Measurements from ENCODE around the gene OPN1MW. TPM values are rescaled to one million over a fixed set of nuclear protein-coding genes. Genes with fewer than 3 reads are reported as not detected.

Gene OPN1MW
- polyA plus RNA-seq, 1 donor: not detected

Other genes with a start within 250 kb of the OPN1MW start
- gene NAA10, start 247.6 kb upstream of the OPN1MW start, polyA plus RNA-seq: 73.6 TPM
- gene RENBP, start 238.0 kb upstream of the OPN1MW start, polyA plus RNA-seq: 85.8 TPM
- gene HCFC1, start 210.8 kb upstream of the OPN1MW start, polyA plus RNA-seq: 33.3 TPM
- 4.9 TPM for gene TMEM187, start 209.8 kb upstream of the OPN1MW start, polyA plus RNA-seq
- gene IRAK1, start 162.7 kb upstream of the OPN1MW start, polyA plus RNA-seq: 53.8 TPM
- gene MECP2, start 84.9 kb upstream of the OPN1MW start, polyA plus RNA-seq: 19.4 TPM
- gene OPN1LW, start 38.4 kb upstream of the OPN1MW start, polyA plus RNA-seq: not detected
- not detected for gene OPN1MW2, start 37.2 kb downstream of the OPN1MW start, polyA plus RNA-seq
- not detected for gene OPN1MW3, start 75.0 kb downstream of the OPN1MW start, polyA plus RNA-seq
- not detected for gene TEX28, start 112.5 kb downstream of the OPN1MW start, polyA plus RNA-seq
- gene TKTL1, start 113.2 kb downstream of the OPN1MW start, polyA plus RNA-seq: 0.19 TPM
- gene FLNA, start 192.0 kb downstream of the OPN1MW start, polyA plus RNA-seq: 468 TPM
- 50.1 TPM for gene EMD, start 196.7 kb downstream of the OPN1MW start, polyA plus RNA-seq
- gene RPL10, start 215.8 kb downstream of the OPN1MW start, polyA plus RNA-seq: 5,173 TPM
- 26.2 TPM for gene DNASE1L1, start 226.7 kb downstream of the OPN1MW start, polyA plus RNA-seq
- 47.4 TPM for gene TAFAZZIN, start 228.9 kb downstream of the OPN1MW start, polyA plus RNA-seq
- gene ATP6AP1, start 246.1 kb downstream of the OPN1MW start, polyA plus RNA-seq: 137 TPM